IPS DF 19.7 (cell line): ENCODE measurements around the gene OSTN.
A peak's percentile ranks its signal among the peaks of the same experiment; 100 is the strongest.
"Not testable (repeated sequence)": the region's sequence is repeated elsewhere in the genome, so short reads cannot be mapped to it uniquely, and the experiment has no call there.

Experiments used
- DNase-seq: peaks from one replicate; pipeline ENCODE4 v3.0.0-alpha.2; 2013; ENCODE audit warnings: low read depth, low spot score

OSTN gene

DNA sequence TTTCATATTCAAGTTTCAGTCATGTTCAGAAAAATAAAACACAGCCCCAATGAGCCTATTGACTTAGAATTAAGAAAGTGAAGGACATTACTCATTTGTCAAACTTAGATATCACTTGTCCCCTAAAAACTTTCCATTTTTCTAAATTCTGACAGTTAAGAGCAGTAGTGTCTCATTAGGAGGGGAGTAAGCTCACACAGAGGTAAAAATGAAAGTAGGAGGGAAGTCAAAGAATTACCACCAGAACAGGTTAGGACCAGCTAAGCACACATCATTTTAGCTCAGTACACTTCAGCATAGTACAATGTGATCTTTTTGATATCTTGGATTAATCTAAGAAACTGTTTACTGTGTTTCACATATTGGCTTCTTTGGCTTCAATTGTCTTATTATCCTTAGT, 64.3 kb downstream of the OSTN start:
- DNase-seq: no peak

- DNase-seq: no peak
Measured at GRCh38 chr3:191263850-191264249, 64.8 kb downstream of the OSTN start.

GRCh38 chr3:191268737-191269136, 69.7 kb downstream of the OSTN start:
- DNase-seq: no peak

DNA sequence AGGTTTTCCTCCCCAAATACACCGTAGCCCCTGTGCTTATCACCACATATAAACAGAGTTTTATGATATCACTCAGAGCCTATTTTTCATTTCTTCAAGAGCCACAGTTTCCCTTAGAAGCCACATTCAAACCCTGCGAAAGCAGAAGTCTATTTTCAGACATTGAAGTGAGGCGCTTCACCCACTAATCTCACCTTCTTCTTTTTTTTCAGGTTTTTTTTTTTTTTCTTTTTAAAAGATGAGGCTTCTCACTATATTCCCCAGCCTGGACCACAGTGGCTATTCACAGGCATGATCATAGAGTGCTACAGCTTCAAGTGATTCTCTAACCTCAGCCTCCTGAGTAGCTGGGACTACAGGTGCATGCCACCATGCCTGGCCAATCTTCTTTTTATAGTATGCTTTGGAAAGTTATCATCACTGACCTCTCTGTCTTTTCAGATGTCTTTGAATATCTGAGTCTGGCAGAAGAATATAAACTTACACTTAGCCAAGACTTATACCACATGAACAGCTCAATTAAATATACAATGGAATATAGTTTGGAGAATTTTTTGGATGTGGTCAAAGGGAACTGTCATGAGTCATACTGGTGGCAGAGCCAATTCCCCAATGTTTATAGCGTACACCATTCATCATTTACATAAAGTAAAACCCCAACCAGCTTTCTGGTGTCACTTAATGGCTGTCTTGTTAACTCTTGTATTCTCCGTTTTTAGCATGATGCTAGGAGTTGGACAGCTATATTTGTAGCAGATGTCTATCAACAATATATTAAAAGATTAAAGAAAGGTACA, 70.4 kb downstream of the OSTN start:
- no peak for DNase-seq

GRCh38 chr3:191275244-191275643, 76.2 kb downstream of the OSTN start:
- DNase-seq: not testable (repeated sequence)

DNA sequence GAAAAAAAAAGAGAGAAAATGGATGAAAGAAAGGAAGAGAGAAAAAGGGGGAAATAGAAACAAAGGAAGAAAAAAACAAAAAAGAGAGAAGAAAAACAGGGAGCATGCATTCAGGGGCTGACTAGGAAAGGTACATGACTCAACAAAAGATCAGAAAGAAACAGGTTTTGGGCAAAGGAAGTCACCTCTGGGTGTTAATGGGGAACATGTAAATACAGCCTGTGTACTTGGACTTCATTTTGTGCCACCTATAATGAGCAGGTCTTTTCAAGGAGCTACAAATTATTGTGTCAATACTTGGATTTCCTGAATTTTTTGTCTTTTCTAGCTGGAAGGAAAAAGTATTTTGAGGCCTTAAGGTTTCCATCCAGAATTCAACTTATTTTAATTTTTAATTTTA, 76.7 kb downstream of the OSTN start:
- no peak for DNase-seq

GRCh38 chr3:191280111-191280510, 81.1 kb downstream of the OSTN start:
- DNase-seq: no peak

DNA sequence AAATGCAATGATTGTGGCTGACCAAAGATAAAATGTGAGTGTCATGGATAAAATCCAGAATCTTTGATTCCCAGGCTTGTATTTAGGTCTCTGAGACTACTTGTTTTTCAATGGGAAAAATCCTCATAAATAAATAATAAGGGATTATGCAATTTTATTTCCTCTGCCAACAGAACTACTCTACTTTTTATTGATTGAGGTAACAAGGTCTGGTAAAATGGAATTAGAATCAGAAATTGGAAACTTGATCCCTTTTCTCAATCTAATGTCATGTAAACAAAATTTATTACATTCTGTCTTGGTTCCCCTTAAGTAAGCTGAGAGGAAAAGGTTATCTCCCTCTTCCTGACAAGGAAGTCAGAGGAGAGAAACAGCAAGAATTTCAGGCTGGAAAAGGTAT, 81.8 kb downstream of the OSTN start:
- DNase-seq: no peak

- no peak for DNase-seq
Measured at GRCh38 chr3:191282251-191283185, 83.5 kb downstream of the OSTN start.

GRCh38 chr3:191283400-191283799, 84.4 kb downstream of the OSTN start:
- no peak for DNase-seq

DNA sequence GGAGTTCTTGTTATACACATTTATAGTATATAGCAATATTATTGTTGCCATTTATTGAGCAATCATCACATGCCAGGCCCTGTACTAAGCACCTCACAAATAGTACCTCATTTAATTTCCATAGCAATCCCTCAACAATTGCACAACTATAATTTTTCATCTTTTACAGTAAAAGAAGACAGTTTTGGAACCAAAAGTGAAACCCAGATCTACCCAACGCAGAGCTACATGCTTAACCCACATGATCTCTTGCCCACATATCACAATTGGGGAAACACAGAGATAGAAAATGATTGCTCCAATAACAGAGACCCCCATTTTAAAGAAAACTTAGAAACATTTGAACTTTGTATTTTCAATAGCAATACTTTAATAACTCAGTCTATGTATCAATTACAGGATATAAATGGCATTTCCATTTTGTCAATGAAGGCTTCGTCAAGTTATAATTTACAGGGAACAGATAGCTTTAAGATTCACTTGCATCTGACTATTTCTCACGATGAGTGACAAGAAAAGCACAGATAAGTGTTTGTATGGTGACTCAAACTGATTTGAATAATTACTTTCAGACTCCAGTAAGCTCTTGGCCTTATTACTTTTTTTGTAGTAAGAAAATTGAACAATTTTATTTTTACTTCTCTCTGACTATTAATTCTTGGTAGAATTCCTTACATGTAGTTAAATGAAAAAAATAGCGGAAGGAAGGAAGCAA, 91.4 kb downstream of the OSTN start:
- DNase-seq: no peak

GRCh38 chr3:191292243-191293015, 93.4 kb downstream of the OSTN start:
- DNase-seq: no peak

DNA sequence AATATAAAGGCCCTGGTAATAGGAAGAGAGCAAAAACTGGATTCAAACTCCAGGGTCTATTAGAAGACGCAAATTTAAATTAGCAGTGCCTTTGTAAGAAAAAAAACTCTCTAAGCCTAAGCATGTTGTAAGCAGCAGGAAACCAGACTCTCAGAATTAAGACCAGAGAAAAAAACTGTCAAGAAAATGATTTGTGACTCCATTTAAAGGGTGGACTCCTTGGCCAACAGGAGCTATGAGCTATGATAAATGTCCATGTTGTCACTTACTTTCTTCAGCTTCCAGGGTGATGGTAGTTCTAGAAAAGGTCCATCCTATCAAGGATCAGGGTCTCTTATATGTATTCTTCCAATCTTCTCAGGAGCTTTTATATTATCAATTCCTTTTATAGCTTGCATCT, 95.2 kb downstream of the OSTN start:
- DNase-seq: no peak

DNA sequence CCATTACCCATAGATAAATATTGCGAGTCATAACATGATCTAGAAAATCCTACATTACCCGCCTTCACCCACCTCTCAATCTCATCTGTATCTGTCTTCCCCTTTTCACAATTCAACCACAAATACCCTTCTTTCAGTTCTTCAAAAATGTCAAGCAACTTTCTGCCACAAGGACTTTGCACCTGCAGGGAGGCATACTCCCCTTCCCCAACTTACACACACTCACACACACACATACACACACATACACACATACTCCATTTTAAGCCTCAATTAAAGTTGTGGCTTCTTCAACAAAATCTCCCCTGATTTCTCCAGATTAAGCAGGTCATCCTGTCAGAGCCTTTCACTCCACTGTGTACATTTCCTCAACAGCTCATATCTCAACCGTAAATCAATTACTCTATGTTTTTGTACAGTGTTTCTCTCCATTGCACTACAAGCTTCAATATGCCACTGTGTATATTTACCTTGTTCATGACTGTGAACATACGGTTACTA, 97.0 kb downstream of the OSTN start:
- DNase-seq: no peak

DNA sequence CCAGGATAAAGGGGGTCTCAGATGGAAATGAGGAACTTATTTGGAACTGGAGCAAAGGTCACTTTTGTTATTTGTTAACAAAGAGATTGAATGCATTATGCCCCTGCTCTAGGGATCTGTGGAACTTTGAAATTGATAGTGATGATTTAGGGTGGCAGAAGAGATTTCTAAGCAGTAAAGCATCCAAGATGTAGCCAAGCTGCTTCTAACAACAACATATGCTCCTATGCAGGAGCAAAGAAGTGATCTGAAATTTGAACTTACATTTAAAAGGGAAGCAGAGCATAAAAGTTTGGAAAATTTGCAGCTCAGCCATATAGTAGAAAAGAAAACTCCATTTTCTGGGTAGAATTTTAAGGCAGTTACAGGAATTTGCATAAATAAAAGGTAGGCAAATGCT, 99.8 kb downstream of the OSTN start:
- DNase-seq: no peak

DNA sequence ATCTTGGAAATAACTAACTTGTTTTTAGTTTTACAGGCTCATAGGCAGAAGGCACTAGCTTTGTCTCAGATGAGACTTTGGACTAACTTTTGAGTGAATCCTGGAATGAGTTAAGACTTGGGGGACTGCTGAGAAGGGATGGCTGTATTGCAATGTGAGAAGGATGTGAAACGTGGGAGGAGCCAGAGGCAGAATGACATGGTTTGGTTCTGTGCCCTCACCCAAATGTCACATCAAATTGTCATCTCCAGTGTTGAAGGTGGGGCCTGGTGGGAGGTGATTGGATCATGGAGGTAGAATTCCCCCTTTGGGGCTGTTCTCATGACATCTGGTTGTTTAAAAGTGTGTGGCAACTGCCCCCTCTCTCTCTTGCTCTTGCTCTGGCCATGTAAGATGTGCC, 101.4 kb downstream of the OSTN start:
- no peak for DNase-seq

DNA sequence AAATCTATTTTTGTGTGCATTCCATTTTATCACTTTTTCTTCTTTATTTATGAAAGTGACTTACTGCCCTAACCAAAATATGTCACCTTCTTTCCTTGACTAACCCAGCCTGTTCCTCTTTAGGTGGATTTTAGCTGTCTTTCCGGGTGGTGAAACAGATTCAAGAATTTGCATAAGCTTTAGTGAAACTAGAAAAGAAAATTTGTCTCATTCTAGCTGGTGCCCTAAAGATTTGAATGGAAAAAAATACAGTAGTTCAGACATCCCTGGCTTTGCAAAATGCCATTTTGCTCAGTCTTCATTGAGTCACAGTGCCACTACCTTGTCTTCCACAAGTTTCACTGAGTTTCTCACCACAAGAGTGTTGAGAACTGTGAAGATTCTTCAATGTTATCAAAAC, 102.0 kb downstream of the OSTN start:
- no peak for DNase-seq

DNA sequence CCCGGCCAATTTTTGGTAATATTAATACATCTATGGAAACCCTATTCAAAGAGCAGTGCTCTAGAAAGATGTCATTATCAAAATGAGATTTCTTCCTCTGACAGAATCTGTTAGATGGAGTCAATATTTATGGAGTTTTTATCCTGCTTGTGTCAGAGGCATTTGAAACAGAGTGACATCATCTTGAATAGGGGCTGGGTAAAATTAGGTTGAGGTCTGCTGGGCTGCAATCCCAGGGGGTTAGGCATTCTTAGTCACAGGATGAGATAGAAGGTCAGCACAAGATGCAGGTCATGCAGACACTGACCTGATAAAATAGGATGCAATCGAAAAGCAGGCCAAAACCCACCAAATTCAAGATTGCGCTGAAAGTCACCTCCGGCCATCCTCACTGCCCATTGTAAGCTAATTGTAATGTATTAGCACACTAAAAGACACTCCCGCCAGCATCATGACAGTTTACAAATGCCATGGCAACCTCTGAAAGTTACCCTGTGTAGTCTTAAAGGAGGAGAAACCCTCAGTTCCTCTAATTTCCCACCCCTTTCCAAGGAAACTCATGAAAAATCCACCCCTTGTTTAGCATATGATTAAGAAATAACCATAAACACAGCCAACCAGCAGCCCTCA, 102.9 kb downstream of the OSTN start:
- DNase-seq: peak; percentile 17

DNA sequence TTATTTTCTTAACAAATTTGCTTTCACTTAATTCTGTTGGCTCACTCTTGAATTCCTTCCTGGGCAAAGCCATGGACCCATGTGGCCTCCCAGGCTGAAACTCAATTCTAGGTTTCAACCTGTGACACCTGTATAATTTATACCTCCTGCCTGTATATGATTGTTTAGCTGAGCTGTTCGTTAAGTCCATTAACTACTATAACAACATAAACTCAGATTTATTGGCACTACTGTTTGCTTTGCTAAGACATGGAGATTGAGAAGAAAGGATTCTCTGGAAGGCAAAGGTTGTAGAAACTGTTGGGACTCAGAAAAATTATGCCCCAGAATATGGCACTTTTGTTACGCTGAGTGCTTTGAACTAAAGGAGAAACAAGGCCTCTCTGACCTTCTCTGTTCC, 103.4 kb downstream of the OSTN start:
- no peak for DNase-seq

DNA sequence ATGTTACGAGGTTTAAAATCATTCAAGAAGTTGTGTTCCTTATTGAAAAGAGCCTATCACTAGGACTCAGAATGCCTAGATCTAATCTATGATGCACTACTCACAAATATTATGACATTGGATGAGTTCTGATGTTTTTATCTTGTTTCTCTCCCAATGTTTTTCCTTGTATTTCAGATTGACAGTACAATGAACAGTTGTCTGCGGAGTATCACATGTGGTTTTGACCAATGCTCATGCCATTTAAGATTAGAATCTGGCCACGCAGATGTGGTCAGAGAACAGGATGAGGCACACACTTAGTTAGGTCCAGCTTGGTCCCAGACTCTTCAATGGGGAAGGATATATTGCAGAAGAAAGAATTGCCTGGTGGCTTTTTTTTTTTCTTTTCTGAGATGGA, 104.6 kb downstream of the OSTN start:
- DNase-seq: no peak

- no peak for DNase-seq
Measured at GRCh38 chr3:191306428-191306827, 107.4 kb downstream of the OSTN start.
